ENCODE measurements around the gene PCNX3. TPM values are rescaled to one million over a fixed set of nuclear protein-coding genes. Genes with fewer than 3 reads are reported as not detected.

Gene PCNX3
- total and polyA plus RNA-seq, 2 of the 4 experiments (the other 2 are of a cell fraction): 5.6 to 33.2 TPM

- H2BK120ac ChIP-seq (ENCODE audit: low read depth, low read length): no peak overlapping the region
- no peaks in the 10 kb centered on the region for H3K9me3 ChIP-seq (ENCODE audit: control insufficient read depth, insufficient read depth, low read length)
- CTCF ChIA-PET: no interaction called here
- ATAC-seq (ENCODE audit: low read depth) (no peak), DNase-seq (no peak)
- peaks cover 39% of the 10 kb centered on the region; the same call in 1 of the 2 replicates for H3K36me3 ChIP-seq (ENCODE audit: control insufficient read depth, insufficient read depth, low read length)
- no peak overlapping the region for H3K27ac ChIP-seq (ENCODE audit: insufficient read depth, low read length)
- peaks cover 17% of the 10 kb centered on the region for H3K4me1 ChIP-seq (ENCODE audit: control insufficient read depth, insufficient read depth, low read length)
- no peak overlapping the region for H4K8ac ChIP-seq (ENCODE audit: low read depth in 2 of 2, low read length in 2 of 2)
- in situ Hi-C loops (cut with MboI; ENCODE audit: low sequenced_read_pairs) (no loop called here), intact Hi-C loops (cut with micrococcal nuclease) (no loop called here), dilution Hi-C loops (cut with HindIII; ENCODE audit: low sequenced_read_pairs, unreplicated experiment) (no loop called here)
- H3K4me3 ChIP-seq (ENCODE audit: insufficient read depth, low read depth, low read length): no peak overlapping the region
- no peak overlapping the region for H3K4me2 ChIP-seq (ENCODE audit: low read depth, low read length)
- POLR2A ChIA-PET (ENCODE audit: unreplicated experiment): no interaction called here
- no peak overlapping the region for H2AK5ac ChIP-seq (ENCODE audit: low read depth, low read length)
- H3K23ac ChIP-seq (ENCODE audit: low read depth, low read length): no peak overlapping the region
- H4K5ac ChIP-seq (ENCODE audit: low read depth, low read length): no peak overlapping the region
- no CpG with 5 or more reads among the region's 8 CpGs for WGBS, 2 experiments (ENCODE audit: extremely low coverage in 2 of 2, insufficient read length in 1 of 2)
- peaks cover 15 to 40% of the 10 kb centered on the region in 2 experiments; a peak in 3 of 4 replicates for H3K79me1 ChIP-seq (ENCODE audit: low read depth in 1 of 2, low read length in 2 of 2)
- no peaks in the 10 kb centered on the region; the same call in 1 of the 2 replicates for H3K9me1 ChIP-seq (ENCODE audit: insufficient read depth, low read length)
- H3K56ac ChIP-seq (ENCODE audit: extremely low read depth, insufficient read depth, low read length): no peak overlapping the region
- no peak overlapping the region for H3K4ac ChIP-seq (ENCODE audit: low read depth, low read length)
- H2AFZ ChIP-seq (replicated peaks; ENCODE audit: low read length, poor library complexity): no peak overlapping the region
- no peak overlapping the region for H3K18ac ChIP-seq (ENCODE audit: low read depth, low read length)
- no peak overlapping the region for H2AK9ac ChIP-seq (replicated peaks; ENCODE audit: low read depth, low read length, poor library complexity)
- H4K20me1 ChIP-seq (ENCODE audit: insufficient read depth, low read length): peaks cover 7% of the 10 kb centered on the region
- no peak overlapping the region for H3K14ac ChIP-seq (replicated peaks; ENCODE audit: low read depth, low read length)
- no peak overlapping the region for H2BK20ac ChIP-seq (ENCODE audit: low read depth, low read length)
- BruUV-seq (replicated peaks): no TSS peak
- H2BK15ac ChIP-seq (ENCODE audit: low read depth, low read length): no peak overlapping the region
- H3K9ac ChIP-seq (ENCODE audit: low read depth, low read length): no peak overlapping the region
- TF ChIP-seq RAD21 (IDR thresholded peaks at IDR 0.05; ENCODE audit: low read length): no peak
- TF ChIP-seq CTCF (conservative IDR thresholded peaks at IDR 0.05; ENCODE audit: low read depth, low read length): no peak
- no peak for TF ChIP-seq ELK1 (IDR thresholded peaks at IDR 0.05; ENCODE audit: borderline replicate concordance, low read depth, low read length)
- no peak for TF ChIP-seq FOS (IDR thresholded peaks at IDR 0.05; ENCODE audit: low read depth, low read length)
- no peak for TF ChIP-seq SMC3 (IDR thresholded peaks at IDR 0.05; ENCODE audit: low read depth, low read length)
- TF ChIP-seq CEBPB (IDR thresholded peaks at IDR 0.05; ENCODE audit: low read depth, low read length): no peak
- TF ChIP-seq MAFK (IDR thresholded peaks at IDR 0.05; ENCODE audit: low read depth, low read length): no peak
- no peak for TF ChIP-seq RFX5 (IDR thresholded peaks at IDR 0.05; ENCODE audit: low read depth, low read length)
- TF ChIP-seq MXI1 (IDR thresholded peaks at IDR 0.05; ENCODE audit: borderline replicate concordance, low read depth, low read length): no peak
- TF ChIP-seq POLR2A (IDR thresholded peaks at IDR 0.05; ENCODE audit: low read depth, low read length): no peak
- no peak for TF ChIP-seq CHD1 (IDR thresholded peaks at IDR 0.05; ENCODE audit: low read depth, low read length)
- TF ChIP-seq RCOR1 (IDR thresholded peaks at IDR 0.05; ENCODE audit: insufficient replicate concordance, low read length): no peak
- H2BK5ac ChIP-seq (ENCODE audit: low read depth, low read length, poor library complexity, severe bottlenecking): no peak overlapping the region
- no peaks in the 10 kb centered on the region for H3K27me3 ChIP-seq (ENCODE audit: control insufficient read depth, insufficient read depth, low read length)
- no peak overlapping the region for H4K91ac ChIP-seq (ENCODE audit: insufficient read depth, low read depth, low read length)
Measured at GRCh38 chr11:65580756-65581155, 34.8 kb upstream of the PCNX3 start.
